Esophagus squamous epithelium (tissue), 4 donors: ENCODE measurements around the gene JAM3.

Source experiments
- CTCF ChIP-seq, 6 experiments: fragments of 450-650 bp in 4 of 6; fragments of 200-600 bp in 2 of 6; sonication (generic) in 2 of 6; IDR thresholded peaks; one replicate each; pipeline ENCODE4 v1.5.1; 2016 to 2019; ENCODE audit warnings: antibody characterized with exemption in 6 of 6, mild to moderate bottlenecking in 4 of 6, moderate library complexity in 4 of 6
- POLR2A ChIP-seq, 4 donors: fragments of 450-650 bp; IDR thresholded peaks; one replicate each; pipeline ENCODE4 v1.6.1; 2017; ENCODE audit warnings: antibody characterized with exemption in 4 of 4, mild to moderate bottlenecking in 4 of 4, moderate library complexity in 3 of 4

GRCh38 chr11:134142536-134142935 is 73.7 kb downstream of the JAM3 start:
- TF ChIP-seq POLR2A (IDR thresholded peaks at IDR 0.05) = no peak
- TF ChIP-seq CTCF (IDR thresholded peaks at IDR 0.05) = no peak
